HepG2 (cell line): ENCODE results near the gene SH3PXD2A. TPM values are rescaled to one million over a fixed set of nuclear protein-coding genes. Genes with fewer than 3 reads are reported as not detected.

Source experiments
- ATAC-seq: fragments of 200-7000 bp; cut with Tn5 transposase; 3 replicates; pipeline ENCODE4 v1.9.1; 2020; ENCODE audit warnings: mild to moderate bottlenecking, moderate library complexity
- BruUV-seq: library from RNA; stranded (reverse); fragments of 400-500 nt; replicated peaks from 2 replicates; lab custom pipeline; 2021; lab: Mats Ljungman, UMichigan
- CTCF ChIA-PET: fragments of 300-600 bp; formaldehyde crosslinking; extraction: SDS; loops from one replicate; lab custom pipeline; 2021; ENCODE audit warnings: low total read pairs, inconsistent platforms, low intra/inter-chr PET ratio; lab: Yijun Ruan, JAX
- POLR2A ChIA-PET: fragments of 350-600 bp; sonication (Branson Sonifier 250); formaldehyde crosslinking; loops from one replicate; lab custom pipeline; 2020; ENCODE audit warnings: antibody characterized with exemption, inconsistent platforms; lab: Yijun Ruan, JAX
- DNase-seq: peaks from one replicate; pipeline ENCODE4 v3.0.0-alpha.2; 2015; ENCODE audit warnings: low spot score
- FAIRE-seq: peaks from 3 replicates; lab custom pipeline; 2011; peaks lifted over from hg19 to GRCh38; lab: Jason Lieb, UNC
- H2AFZ ChIP-seq: one replicate; pipeline ENCODE4 v1.6.1; 2011; ENCODE audit warnings: low read length, inconsistent platforms
- H3K27ac ChIP-seq: fragments of 300-600 bp; 3 replicates; pipeline ENCODE4 v1.8.0; 2011; ENCODE audit warnings: mixed run types, mild to moderate bottlenecking, mixed read lengths, low read length, inconsistent platforms; ENCODE audit not compliant: insufficient read depth; ENCODE audit errors: extremely low read length
- H3K27me3 ChIP-seq, 2 experiments: fragments of 200-600 bp in 1 of 2; 2 replicates in 1 of 2; 3 replicates in 1 of 2; pipeline versions ENCODE4 v1.6.0 to v1.8.0; 2011; ENCODE audit warnings: low read length in 2 of 2, mild to moderate bottlenecking in 2 of 2, moderate library complexity in 2 of 2, inconsistent platforms in 1 of 2; ENCODE audit not compliant: insufficient read depth in 2 of 2, control insufficient read depth in 1 of 2
- H3K36me3 ChIP-seq, 2 experiments: fragments of 200-600 bp in 1 of 2; replicated peaks in 1 of 2; 2 replicates in 1 of 2; 3 replicates in 1 of 2; pipeline versions ENCODE4 v1.5.1 to v1.8.0; 2011; ENCODE audit warnings: low read length in 2 of 2, inconsistent platforms in 1 of 2; ENCODE audit not compliant: insufficient read depth in 2 of 2, control insufficient read depth in 1 of 2
- H3K4me1 ChIP-seq: 2 replicates; pipeline ENCODE4 v1.5.1; 2012; ENCODE audit warnings: low read length, inconsistent platforms; ENCODE audit not compliant: insufficient read depth
- H3K4me2 ChIP-seq: 2 replicates; pipeline ENCODE4 v1.6.0; 2011; ENCODE audit warnings: low read depth, low read length, inconsistent platforms
- H3K4me3 ChIP-seq, 3 experiments: fragments of 200-600 bp in 1 of 3; sonication (generic), shearing (Covaris generic) in 1 of 3; replicated peaks in 1 of 3; 2 replicates each; pipeline ENCODE4 v1.5.1; 2011 to 2016; ENCODE audit warnings: low read length in 3 of 3, inconsistent platforms in 2 of 3, low read depth in 2 of 3, mild to moderate bottlenecking in 2 of 3, control low read depth in 1 of 3, mixed read lengths in 1 of 3; ENCODE audit not compliant: insufficient read depth in 1 of 3
- H3K79me2 ChIP-seq: one replicate; pipeline ENCODE4 v1.6.1; 2011; ENCODE audit warnings: low read length, inconsistent platforms; ENCODE audit not compliant: insufficient read depth
- H3K9ac ChIP-seq: 2 replicates; pipeline ENCODE4 v1.6.0; 2011; ENCODE audit warnings: mild to moderate bottlenecking, low read depth, low read length, inconsistent platforms; ENCODE audit not compliant: insufficient read depth
- H3K9me3 ChIP-seq: 2 replicates; pipeline ENCODE4 v1.5.1; 2012; ENCODE audit warnings: mild to moderate bottlenecking, low read length
- H4K20me1 ChIP-seq: 2 replicates; pipeline ENCODE4 v1.6.0; 2011; ENCODE audit warnings: inconsistent platforms, mild to moderate bottlenecking, low read length, moderate library complexity; ENCODE audit not compliant: insufficient read depth
- AGO2 ChIP-seq: fragments of 200-400 bp; formaldehyde crosslinking; optimal IDR thresholded peaks from 2 replicates; pipeline ENCODE3; 2017; ENCODE audit warnings: mild to moderate bottlenecking, low read depth, low read length, moderate library complexity
- JUND ChIP-seq: sonication (generic); formaldehyde crosslinking; IDR thresholded peaks from 2 replicates; pipeline ENCODE4 v1.8.0; 2022; ENCODE audit warnings: mild to moderate bottlenecking, missing genetic modification reagents
- PHF20 ChIP-seq: sonication (generic); formaldehyde crosslinking; IDR thresholded peaks from 2 replicates; pipeline ENCODE4 v1.5.0; 2020; ENCODE audit warnings: mild to moderate bottlenecking, missing genetic modification reagents
- POLR2G ChIP-seq: fragments of 200-400 bp; formaldehyde crosslinking; IDR thresholded peaks from 2 replicates; pipeline ENCODE4 v1.6.1; 2018; ENCODE audit warnings: mild to moderate bottlenecking, low read depth, low read length, moderate library complexity
- TBX2 ChIP-seq: sonication (generic); formaldehyde crosslinking; IDR thresholded peaks from 2 replicates; pipeline ENCODE4 v1.5.0; 2020; ENCODE audit warnings: missing genetic modification reagents, mild to moderate bottlenecking, borderline replicate concordance
- UBTF ChIP-seq: sonication (generic); formaldehyde crosslinking; IDR thresholded peaks from 2 replicates; pipeline ENCODE4 v1.4.0; 2020; ENCODE audit warnings: mild to moderate bottlenecking, missing genetic modification reagents
- ZBTB44 ChIP-seq: sonication (generic); formaldehyde crosslinking; IDR thresholded peaks from 2 replicates; pipeline ENCODE4 v1.4.0; 2020; ENCODE audit warnings: missing genetic modification reagents
- ZNF766 ChIP-seq: sonication (generic); formaldehyde crosslinking; IDR thresholded peaks from 2 replicates; pipeline ENCODE4 v1.5.0; 2020; ENCODE audit warnings: missing genetic modification reagents, borderline replicate concordance
- WGBS: methylation state at CpG from one replicate; pipeline ENCODE4 v1.1.6; 2017; ENCODE audit warnings: low lambda C conversion rate; 5-methylcytosine and 5-hydroxymethylcytosine counted together
- in situ Hi-C: cut with HindIII; loops from 2 replicates; pipeline ENCODE4 v1.10.0; 2017; ENCODE audit warnings: low pct_unique_long_range_greater_than_20kb; ENCODE audit not compliant: extremely low pct_ligation_motif_present
- intact Hi-C: fragments of 100-400 bp; cut with micrococcal nuclease; formaldehyde crosslinking; loops from one replicate; pipeline ENCODE4 v1.10.0; 2022; ENCODE audit not compliant: unreplicated experiment
- polyA plus RNA-seq, 8 experiments: library from polyadenylated mRNA; depleted of rRNA in 3 of 8; stranded (reverse) in 7 of 8; unstranded in 1 of 8; fragments of >200 nt; fragmentation: Illumina TruSeq in 4 of 8; extraction: Trizol in 4 of 8; gene quantifications; 2 replicates each; pipeline versions ENCODE4 v1.2.1 to v1.2.3, GENCODE V29; 2011 to 2016; ENCODE audit warnings: low read depth in 4 of 8, missing spikeins in 1 of 8, mixed read lengths in 1 of 8; ENCODE audit not compliant: insufficient read depth in 1 of 8
- total RNA-seq, 5 experiments: library from RNA; depleted of rRNA; stranded (reverse); fragments of >200 nt; fragmentation: Illumina TruSeq; extraction: Trizol; gene quantifications; 2 replicates each; pipeline ENCODE4 v1.2.3, GENCODE V29; 2016; ENCODE audit warnings: low read depth in 1 of 5

The SH3PXD2A gene
- total and polyA plus RNA-seq, 2 of the 13 experiments (the other 11 are each of a cell fraction or from before 2014, with no cell fraction given), result 11.1 to 11.3 TPM

GRCh38 chr10:103622935-103623574, 232.3 kb downstream of the SH3PXD2A start (continued):
- no peak for TF ChIP-seq ZNF766 (CRISPR knock-in tag)

- in situ Hi-C loops, result no loop called here
- ATAC-seq (no peak), FAIRE-seq (no peak), DNase-seq (no peak)
- Histone ChIP-seq H2AFZ (no peak overlapping the region), H3K36me3 (peaks cover 60 to 94% of the 10 kb centered on the region in 2 experiments), H3K9me3 (no peaks in the 10 kb centered on the region), H3K79me2 (no peaks in the 10 kb centered on the region), H3K27ac (no peak overlapping the region), H3K4me3 (no peak overlapping the region), H3K27me3 (no peaks in the 10 kb centered on the region), H4K20me1 (peaks cover 2% of the 10 kb centered on the region; the same call in 1 of the 2 replicates), H3K4me2 (no peak overlapping the region), H3K9ac (no peak overlapping the region), H3K4me1 (no peaks in the 10 kb centered on the region)
- WGBS, result 95% methylated on average over 18 of the region's 18 CpGs
- intact Hi-C loops, result no loop called here
- TF ChIP-seq TBX2 (CRISPR knock-in tag) (no peak), AGO2 (peak; percentile 22)
- ChIA-PET CTCF (no interaction called here), POLR2A (no interaction called here)
- BruUV-seq, result no TSS peak
Observed at GRCh38 chr10:103622286-103622685, 233.1 kb downstream of the SH3PXD2A start.

GRCh38 chr10:103621783-103622125, 233.6 kb downstream of the SH3PXD2A start:
- TF ChIP-seq ZBTB44 (CRISPR knock-in tag) (no peak), PHF20 (no peak), POLR2G (0 out of 2 replicates have a peak, but pooled peaks have one; percentile 9), JUND (CRISPR knock-in tag) (no peak), UBTF (CRISPR knock-in tag) (no peak)
- TF ChIP-seq, all 625 proteins: peak for 1
- DNase-seq (no peak), FAIRE-seq (no peak), ATAC-seq (no peak)
- Histone ChIP-seq H3K4me2 (no peak overlapping the region), H3K9me3 (no peaks in the 10 kb centered on the region), H3K4me1 (no peaks in the 10 kb centered on the region), H3K36me3 (peaks cover 58 to 94% of the 10 kb centered on the region in 2 experiments), H2AFZ (no peak overlapping the region), H3K27ac (no peak overlapping the region), H4K20me1 (peaks cover 2% of the 10 kb centered on the region; the same call in 1 of the 2 replicates), H3K27me3 (no peaks in the 10 kb centered on the region), H3K4me3 (no peak overlapping the region), H3K79me2 (no peaks in the 10 kb centered on the region), H3K9ac (no peak overlapping the region)
- 95% methylated on average over 4 of the region's 4 CpGs for WGBS
- ChIA-PET POLR2A (no interaction called here), CTCF (no interaction called here)
- in situ Hi-C loops, result no loop called here
- intact Hi-C loops, result no loop called here
- BruUV-seq, result no TSS peak
